ENCODE results near the gene PCYOX1L.

PCYOX1L gene

DNA sequence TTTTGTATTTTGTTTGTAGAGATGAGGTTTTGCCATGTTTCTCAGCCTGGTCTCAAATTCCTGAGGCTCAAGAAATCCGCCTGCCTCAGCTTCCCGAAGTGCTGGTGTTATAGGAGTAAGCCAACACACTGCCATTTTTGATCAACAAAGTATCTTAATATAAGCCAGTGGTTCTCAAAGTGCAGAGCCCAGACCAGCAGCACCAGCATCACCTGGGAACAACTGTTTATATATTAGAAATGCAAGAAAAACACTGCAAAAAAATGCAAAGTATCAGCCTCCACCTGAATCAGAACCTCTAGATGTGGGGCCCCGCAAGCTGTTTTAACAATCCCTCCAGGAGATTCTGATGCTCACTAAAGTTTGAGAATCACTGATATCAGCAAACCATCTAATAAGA, 15.1 kb downstream of the PCYOX1L start:
- TF ChIP-seq SIN3A (IDR thresholded peaks at IDR 0.05; ENCODE audit: borderline replicate concordance, insufficient read depth, low read length) (no peak), POLR2AphosphoS5 (IDR thresholded peaks at IDR 0.05; ENCODE audit: low read depth, low read length) (no peak)

DNA sequence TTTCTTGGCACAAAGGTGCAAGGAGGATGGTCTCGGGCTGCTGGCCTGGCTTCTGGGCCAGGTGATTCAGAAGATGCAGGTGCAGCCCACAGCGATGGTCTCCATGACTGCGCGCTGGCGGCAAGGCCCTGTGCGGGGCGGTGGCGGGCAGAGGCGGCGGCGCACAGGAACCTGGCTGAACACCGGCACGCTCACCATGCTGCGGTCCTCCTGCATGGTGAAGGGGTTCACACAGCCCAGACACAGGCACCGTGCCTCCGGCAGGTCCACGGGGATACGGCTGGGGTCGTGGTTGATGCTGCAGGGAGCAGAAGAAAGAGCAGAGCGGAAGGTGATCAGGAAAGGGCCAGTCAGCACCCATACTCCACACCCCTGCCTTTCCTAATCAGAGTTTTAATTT, 16.5 kb downstream of the PCYOX1L start:
- TF ChIP-seq SIN3A (IDR thresholded peaks at IDR 0.05; ENCODE audit: borderline replicate concordance, insufficient read depth, low read length) (no peak), POLR2AphosphoS5 (IDR thresholded peaks at IDR 0.05; ENCODE audit: low read depth, low read length) (no peak), FOXP2 (optimal IDR thresholded peaks at IDR 0.05; ENCODE audit: borderline replicate concordance, extremely low read depth, extremely low read length, insufficient read depth) (no peak), TAF1 (IDR thresholded peaks at IDR 0.05; ENCODE audit: borderline replicate concordance, insufficient read depth, low read length) (no peak)
- TF ChIP-seq, protein P1, sequence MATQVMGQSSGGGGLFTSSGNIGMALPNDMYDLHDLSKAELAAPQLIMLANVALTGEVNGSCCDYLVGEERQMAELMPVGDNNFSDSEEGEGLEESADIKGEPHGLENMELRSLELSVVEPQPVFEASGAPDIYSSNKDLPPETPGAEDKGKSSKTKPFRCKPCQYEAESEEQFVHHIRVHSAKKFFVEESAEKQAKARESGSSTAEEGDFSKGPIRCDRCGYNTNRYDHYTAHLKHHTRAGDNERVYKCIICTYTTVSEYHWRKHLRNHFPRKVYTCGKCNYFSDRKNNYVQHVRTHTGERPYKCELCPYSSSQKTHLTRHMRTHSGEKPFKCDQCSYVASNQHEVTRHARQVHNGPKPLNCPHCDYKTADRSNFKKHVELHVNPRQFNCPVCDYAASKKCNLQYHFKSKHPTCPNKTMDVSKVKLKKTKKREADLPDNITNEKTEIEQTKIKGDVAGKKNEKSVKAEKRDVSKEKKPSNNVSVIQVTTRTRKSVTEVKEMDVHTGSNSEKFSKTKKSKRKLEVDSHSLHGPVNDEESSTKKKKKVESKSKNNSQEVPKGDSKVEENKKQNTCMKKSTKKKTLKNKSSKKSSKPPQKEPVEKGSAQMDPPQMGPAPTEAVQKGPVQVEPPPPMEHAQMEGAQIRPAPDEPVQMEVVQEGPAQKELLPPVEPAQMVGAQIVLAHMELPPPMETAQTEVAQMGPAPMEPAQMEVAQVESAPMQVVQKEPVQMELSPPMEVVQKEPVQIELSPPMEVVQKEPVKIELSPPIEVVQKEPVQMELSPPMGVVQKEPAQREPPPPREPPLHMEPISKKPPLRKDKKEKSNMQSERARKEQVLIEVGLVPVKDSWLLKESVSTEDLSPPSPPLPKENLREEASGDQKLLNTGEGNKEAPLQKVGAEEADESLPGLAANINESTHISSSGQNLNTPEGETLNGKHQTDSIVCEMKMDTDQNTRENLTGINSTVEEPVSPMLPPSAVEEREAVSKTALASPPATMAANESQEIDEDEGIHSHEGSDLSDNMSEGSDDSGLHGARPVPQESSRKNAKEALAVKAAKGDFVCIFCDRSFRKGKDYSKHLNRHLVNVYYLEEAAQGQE (IDR thresholded peaks at IDR 0.05; ENCODE audit: insufficient read depth in 1 of 2, low read depth in 2 of 2, low read length in 2 of 2) = no peak

DNA sequence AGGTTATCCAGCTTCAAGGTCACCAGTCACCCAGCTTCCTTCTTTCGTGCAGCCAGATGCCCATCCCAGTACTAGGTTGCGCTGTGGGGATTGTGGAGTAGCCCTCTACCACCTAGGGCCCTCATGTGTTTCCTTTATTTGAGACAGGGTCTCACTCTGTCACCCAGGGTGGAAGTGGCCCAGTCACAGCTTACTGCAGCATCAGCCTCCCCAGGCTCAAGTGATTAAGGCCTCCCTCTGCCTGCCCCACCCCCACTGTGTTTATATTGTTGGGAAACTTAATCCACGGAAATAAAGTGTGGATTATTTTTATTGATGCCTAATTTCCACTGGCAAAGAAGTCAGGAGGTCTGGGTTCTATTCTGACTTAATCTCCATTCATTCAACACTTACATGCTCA, 17.0 kb downstream of the PCYOX1L start:
- TF ChIP-seq POLR2AphosphoS5 (IDR thresholded peaks at IDR 0.05; ENCODE audit: low read depth, low read length) (no peak), SIN3A (IDR thresholded peaks at IDR 0.05; ENCODE audit: borderline replicate concordance, insufficient read depth, low read length) (no peak), TAF1 (IDR thresholded peaks at IDR 0.05; ENCODE audit: borderline replicate concordance, insufficient read depth, low read length) (no peak), FOXP2 (optimal IDR thresholded peaks at IDR 0.05; ENCODE audit: borderline replicate concordance, extremely low read depth, extremely low read length, insufficient read depth) (no peak)
- TF ChIP-seq, protein P1 (IDR thresholded peaks at IDR 0.05; ENCODE audit: insufficient read depth in 1 of 2, low read depth in 2 of 2, low read length in 2 of 2) = no peak

DNA sequence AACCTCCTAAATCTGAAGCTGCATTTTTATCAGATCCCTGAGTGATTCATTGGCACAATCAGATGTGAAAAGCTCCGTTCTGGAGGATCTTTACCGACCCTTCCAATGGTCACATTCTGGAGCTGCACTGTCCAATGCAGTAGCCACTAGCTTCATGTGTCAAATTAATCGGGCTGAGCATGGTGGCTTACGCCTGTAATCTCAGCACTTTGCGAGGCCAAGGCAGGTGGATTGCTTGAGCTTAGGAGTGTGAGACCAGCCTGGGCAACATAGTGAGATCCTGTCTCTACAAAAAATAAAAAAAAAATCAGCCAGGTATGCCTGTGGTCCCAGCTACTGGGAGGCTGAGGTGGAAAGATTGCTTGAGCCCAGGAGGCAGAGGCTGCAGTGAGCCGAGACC, 17.6 kb downstream of the PCYOX1L start:
- no peak for TF ChIP-seq TAF1 (IDR thresholded peaks at IDR 0.05; ENCODE audit: borderline replicate concordance, insufficient read depth, low read length)
- TF ChIP-seq, protein P1 (IDR thresholded peaks at IDR 0.05; ENCODE audit: insufficient read depth in 1 of 2, low read depth in 2 of 2, low read length in 2 of 2) = no peak
- TF ChIP-seq SIN3A (IDR thresholded peaks at IDR 0.05; ENCODE audit: borderline replicate concordance, insufficient read depth, low read length) = no peak
- no peak for TF ChIP-seq POLR2AphosphoS5 (IDR thresholded peaks at IDR 0.05; ENCODE audit: low read depth, low read length)
- TF ChIP-seq FOXP2 (optimal IDR thresholded peaks at IDR 0.05; ENCODE audit: borderline replicate concordance, extremely low read depth, extremely low read length, insufficient read depth) = no peak

DNA sequence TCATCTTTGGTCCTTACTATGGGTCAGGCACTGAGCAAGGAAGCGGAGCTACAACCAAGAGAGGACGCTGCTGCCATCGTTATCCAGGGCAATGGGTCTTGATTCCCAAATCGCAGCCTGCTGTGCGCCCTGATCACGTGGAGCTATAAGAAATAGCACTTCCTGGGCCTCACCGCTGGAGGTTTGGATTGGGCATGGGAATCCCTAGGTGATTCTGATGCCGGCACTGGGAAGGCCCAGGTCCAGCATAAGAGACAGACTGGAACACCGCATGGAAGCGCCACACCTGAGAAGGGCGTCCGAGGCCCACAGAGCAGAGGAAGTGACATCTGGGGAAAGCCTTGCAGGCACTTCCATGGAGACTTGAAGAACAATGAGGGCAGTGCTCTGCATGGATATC, 18.3 kb downstream of the PCYOX1L start:
- no peak for TF ChIP-seq SIN3A (IDR thresholded peaks at IDR 0.05; ENCODE audit: borderline replicate concordance, insufficient read depth, low read length)

DNA sequence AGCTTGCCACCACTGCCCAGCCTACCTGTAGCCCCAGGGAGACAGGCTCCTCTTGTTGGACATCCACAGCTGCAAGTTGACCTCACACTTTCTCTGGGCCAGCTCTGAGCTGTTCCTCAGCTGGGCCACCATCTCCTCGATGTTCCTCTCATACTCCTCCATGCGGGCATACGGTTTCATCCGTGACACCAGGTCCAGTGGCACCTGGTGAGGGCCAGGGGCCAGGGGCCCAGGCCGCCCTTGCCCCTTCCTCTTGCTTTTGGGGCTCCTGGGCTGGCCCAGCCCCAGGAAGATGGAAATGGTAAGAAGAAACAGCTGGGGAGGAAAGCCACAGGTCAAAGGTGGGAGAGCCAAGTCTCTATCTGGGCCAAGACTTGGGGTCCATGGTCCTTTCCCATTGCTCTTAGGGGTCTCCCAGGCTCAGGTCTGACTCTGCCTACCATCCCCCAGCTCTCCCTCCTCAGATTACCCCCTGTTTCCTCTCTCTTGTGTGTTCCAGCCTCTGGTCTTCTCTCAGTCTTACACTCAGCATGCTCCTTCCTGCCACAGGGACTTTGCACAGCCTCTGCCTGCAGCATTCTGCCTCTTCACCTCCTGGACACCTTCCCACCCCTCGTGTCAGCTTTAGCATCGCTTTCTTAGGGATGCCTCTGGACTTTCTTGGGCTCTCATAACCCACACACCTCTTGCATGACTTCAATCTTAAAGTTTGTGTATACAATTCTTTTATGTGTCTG, 19.0 kb downstream of the PCYOX1L start:
- no peak for TF ChIP-seq TAF1 (IDR thresholded peaks at IDR 0.05; ENCODE audit: borderline replicate concordance, insufficient read depth, low read length)
- TF ChIP-seq SIN3A (IDR thresholded peaks at IDR 0.05; ENCODE audit: borderline replicate concordance, insufficient read depth, low read length) = no peak
- TF ChIP-seq, protein P1 (IDR thresholded peaks at IDR 0.05; ENCODE audit: insufficient read depth in 1 of 2, low read depth in 2 of 2, low read length in 2 of 2) = no peak
- no peak for TF ChIP-seq POLR2AphosphoS5 (IDR thresholded peaks at IDR 0.05; ENCODE audit: low read depth, low read length)
- TF ChIP-seq FOXP2 (optimal IDR thresholded peaks at IDR 0.05; ENCODE audit: borderline replicate concordance, extremely low read depth, extremely low read length, insufficient read depth) = no peak

Measured in PFSK-1 (cell line).